Brain microvascular endothelial cell (primary cell): ENCODE data around the gene UXS1.
A peak's percentile ranks its signal among the peaks of the same experiment; 100 is the strongest.

Experiments used
- DNase-seq: peaks from one replicate; pipeline ENCODE4 v3.0.0-alpha.2; 2020
- H3K27ac ChIP-seq: fragments of 250-450 bp; sonication (Bioruptor Pico); 2 replicates; pipeline ENCODE4 v1.5.1; 2020; ENCODE audit warnings: mild to moderate bottlenecking, moderate library complexity
- H3K27me3 ChIP-seq: fragments of 250-450 bp; sonication (Bioruptor Pico); replicated peaks from 2 replicates; pipeline ENCODE4 v1.5.1; 2020; ENCODE audit warnings: mild to moderate bottlenecking
- H3K36me3 ChIP-seq: fragments of 250-450 bp; sonication (Bioruptor Pico); replicated peaks from 2 replicates; pipeline ENCODE4 v1.5.1; 2020; ENCODE audit warnings: mild to moderate bottlenecking
- H3K4me3 ChIP-seq: 2 replicates; pipeline ENCODE4 v1.5.1; 2011; ENCODE audit warnings: low read depth, mild to moderate bottlenecking, control low read depth, low read length, moderate library complexity
- CTCF ChIP-seq: IDR thresholded peaks from 2 replicates; pipeline ENCODE4 v1.5.1; 2011; ENCODE audit warnings: low read depth, mild to moderate bottlenecking, moderate library complexity, low read length, control low read depth, inconsistent platforms; ENCODE audit errors: missing control alignments
- in situ Hi-C: cut with HindIII; loops from 2 replicates; pipeline ENCODE4 v1.10.0; 2017; ENCODE audit warnings: low sequenced_read_pairs, low pct_ligation_motif_present

UXS1 gene

GRCh38 chr2:106201661-106202060 is 7.6 kb upstream of the UXS1 start:
- in situ Hi-C loops, result no loop called here
- DNase-seq, result no peak
- no peak for TF ChIP-seq CTCF

GRCh38 chr2:106197878-106198277 is 3.8 kb upstream of the UXS1 start:
- in situ Hi-C loops, result no loop called here
- peak; percentile 93 for DNase-seq
- TF ChIP-seq CTCF, result no peak

More at GRCh38 chr2:106201661-106202060, 7.6 kb upstream of the UXS1 start:
- no peaks in the 10 kb centered on the region for H3K27me3 ChIP-seq
- H3K36me3 ChIP-seq, result no peaks in the 10 kb centered on the region
- H3K27ac ChIP-seq, result no peak overlapping the region
- H3K4me3 ChIP-seq, result no peak overlapping the region

GRCh38 chr2:106195981-106196380 is 1.9 kb upstream of the UXS1 start:
- in situ Hi-C loops, result no loop called here
- Histone ChIP-seq H3K4me3 (no peak overlapping the region), H3K27ac (no peak overlapping the region), H3K27me3 (no peaks in the 10 kb centered on the region), H3K36me3 (no peaks in the 10 kb centered on the region)
- no peak for DNase-seq
- no peak for TF ChIP-seq CTCF

More at GRCh38 chr2:106197878-106198277, 3.8 kb upstream of the UXS1 start:
- H3K36me3 ChIP-seq, result no peaks in the 10 kb centered on the region
- H3K4me3 ChIP-seq, result no peak overlapping the region
- H3K27me3 ChIP-seq, result no peaks in the 10 kb centered on the region
- H3K27ac ChIP-seq, result no peak overlapping the region

GRCh38 chr2:106195456-106195855 is 1.4 kb upstream of the UXS1 start:
- H3K27me3 ChIP-seq, result no peaks in the 10 kb centered on the region

GRCh38 chr2:106193690-106193976 is 468 bp downstream of the UXS1 start:
- Histone ChIP-seq H3K4me3 (peak overlapping the region; percentile 69), H3K27me3 (no peaks in the 10 kb centered on the region), H3K27ac (peak overlapping the region; percentile 26), H3K36me3 (no peaks in the 10 kb centered on the region)
- no peak for TF ChIP-seq CTCF
- in situ Hi-C loops, result no loop called here
- no peak for DNase-seq

More at GRCh38 chr2:106195456-106195855, 1.4 kb upstream of the UXS1 start:
- in situ Hi-C loops, result no loop called here
- no peak for TF ChIP-seq CTCF
- no peak overlapping the region for H3K4me3 ChIP-seq
- H3K36me3 ChIP-seq, result no peaks in the 10 kb centered on the region
- H3K27ac ChIP-seq, result no peak overlapping the region
- no peak for DNase-seq
